Thyroid gland (tissue), 4 donors: ENCODE data around the gene TRIM17.
A peak's percentile ranks its signal among the peaks of the same experiment; 100 is the strongest.

Experiments used
- CTCF ChIP-seq, 6 experiments: fragments of 200-600 bp in 3 of 6; fragments of 450-650 bp in 3 of 6; sonication (generic) in 3 of 6; IDR thresholded peaks; one replicate each; pipeline ENCODE4 v1.5.1; 2016 to 2019; ENCODE audit warnings: antibody characterized with exemption in 6 of 6, mild to moderate bottlenecking in 2 of 6, inconsistent platforms in 1 of 6, moderate library complexity in 1 of 6
- POLR2A ChIP-seq, 2 donors: fragments of 450-650 bp; IDR thresholded peaks; one replicate each; pipeline ENCODE4 v1.6.1; 2017; ENCODE audit warnings: antibody characterized with exemption in 2 of 2, mild to moderate bottlenecking in 2 of 2, moderate library complexity in 1 of 2

DNA sequence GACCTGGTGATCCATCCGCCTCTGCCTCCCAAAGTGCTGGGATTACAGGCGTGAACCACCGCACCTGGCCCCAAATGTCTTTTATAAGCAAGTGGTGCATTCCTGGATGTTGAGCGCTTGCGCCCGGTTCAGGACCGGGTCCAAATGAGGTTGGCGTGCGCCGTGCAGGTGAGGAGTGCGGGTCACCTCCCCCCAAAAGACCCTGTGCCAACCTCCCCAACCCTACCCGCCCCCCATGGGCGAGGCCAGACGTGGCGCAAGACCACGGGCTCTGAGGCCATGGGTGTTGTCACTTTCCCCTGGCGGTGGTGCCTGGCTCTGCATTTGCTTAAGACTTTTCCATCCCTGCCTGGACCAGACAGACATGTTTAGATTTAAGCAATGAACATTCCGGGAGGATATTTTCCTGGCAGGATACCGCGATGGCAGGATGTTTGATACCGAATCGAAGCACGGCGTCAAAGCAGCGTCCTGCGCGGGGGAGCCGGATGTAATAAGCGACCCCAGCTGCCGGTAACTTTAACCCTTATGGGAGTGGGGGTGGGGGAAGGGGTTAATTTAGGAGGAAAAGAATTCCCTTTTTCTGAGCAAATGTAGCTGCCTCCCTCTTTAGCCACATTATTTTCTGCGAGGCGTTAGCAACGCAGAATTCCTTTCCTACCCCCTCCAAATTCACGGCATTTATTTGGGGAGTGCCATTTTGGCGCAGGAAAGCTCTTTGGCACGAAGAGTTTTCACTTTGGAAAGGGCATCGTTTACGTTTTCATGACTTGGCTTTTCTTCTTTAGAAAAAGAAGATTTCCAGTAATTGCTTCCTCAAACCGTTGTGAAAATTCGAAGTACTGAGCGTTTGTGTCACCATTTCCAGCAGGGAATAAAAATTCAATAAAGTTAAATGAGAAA, 42.7 kb upstream of the TRIM17 start:
- TF ChIP-seq CTCF (IDR thresholded peaks at IDR 0.05) (peak in 3 of 6 experiments; percentile 31 to 50 (median 35)), POLR2A (IDR thresholded peaks at IDR 0.05) (no peak)
